SK-N-SH treated with all-trans-retinoic acid at 6 μM for 48 hours (cell line): ENCODE measurements around the gene DIP2B.

Source experiments
- CSRNP3 ChIP-seq: fragments of 250-450 bp; sonication (Bioruptor Pico); IDR thresholded peaks from 2 replicates; pipeline ENCODE4 v1.5.1; 2021; ENCODE audit warnings: mild to moderate bottlenecking, moderate library complexity
- ESRRG ChIP-seq: fragments of 250-450 bp; sonication (Bioruptor Pico); IDR thresholded peaks from 2 replicates; pipeline ENCODE4 v1.6.1; 2021; ENCODE audit warnings: mild to moderate bottlenecking
- PATZ1 ChIP-seq: fragments of 250-450 bp; sonication (Bioruptor Pico); IDR thresholded peaks from 2 replicates; pipeline ENCODE4 v1.8.0; 2020; ENCODE audit warnings: mild to moderate bottlenecking, moderate library complexity, borderline replicate concordance
- POU6F1 ChIP-seq: fragments of 250-450 bp; sonication (Bioruptor Pico); IDR thresholded peaks from 2 replicates; pipeline ENCODE4 v1.8.0; 2021; ENCODE audit warnings: low read depth, mild to moderate bottlenecking, moderate library complexity, borderline replicate concordance
- PPARA ChIP-seq: fragments of 250-450 bp; sonication (Bioruptor Pico); IDR thresholded peaks from 2 replicates; pipeline ENCODE4 v1.5.0; 2020; ENCODE audit warnings: mild to moderate bottlenecking, borderline replicate concordance
- ZC3H10 ChIP-seq: fragments of 250-450 bp; sonication (Bioruptor Pico); IDR thresholded peaks from 2 replicates; pipeline ENCODE4 v1.5.1; 2021; ENCODE audit warnings: mild to moderate bottlenecking, moderate library complexity
- ZFP3 ChIP-seq: fragments of 250-450 bp; sonication (Bioruptor Pico); IDR thresholded peaks from 2 replicates; pipeline ENCODE4 v1.5.0; 2020; ENCODE audit warnings: mild to moderate bottlenecking, moderate library complexity
- ZFP30 ChIP-seq: fragments of 450-650 bp; formaldehyde crosslinking; IDR thresholded peaks from 2 replicates; pipeline ENCODE4 v1.5.0; 2022; ENCODE audit warnings: mild to moderate bottlenecking, moderate library complexity
- ZNF70 ChIP-seq: fragments of 450-650 bp; formaldehyde crosslinking; IDR thresholded peaks from 2 replicates; pipeline ENCODE4 v1.5.0; 2020; ENCODE audit warnings: mild to moderate bottlenecking, moderate library complexity
- ZNF8 ChIP-seq: fragments of 450-650 bp; formaldehyde crosslinking; IDR thresholded peaks from 2 replicates; pipeline ENCODE4 v1.5.0; 2020; ENCODE audit warnings: mild to moderate bottlenecking, moderate library complexity

- no peak for TF ChIP-seq ZNF70 (CRISPR knock-in tag)
- no peak for TF ChIP-seq ZFP30 (CRISPR knock-in tag)
- TF ChIP-seq ZFP3 (CRISPR knock-in tag): no peak
- no peak for TF ChIP-seq PATZ1 (CRISPR knock-in tag)
- TF ChIP-seq ESRRG (CRISPR knock-in tag): no peak
- no peak for TF ChIP-seq ZC3H10 (CRISPR knock-in tag)
- TF ChIP-seq PPARA (CRISPR knock-in tag): no peak
- no peak for TF ChIP-seq CSRNP3 (CRISPR knock-in tag)
- TF ChIP-seq POU6F1: no peak
- TF ChIP-seq ZNF8 (CRISPR knock-in tag): no peak
Observed at GRCh38 chr12:50533203-50533584, 28.4 kb downstream of the DIP2B start.
